ENCODE data around the gene C8G. TPM values are rescaled to one million over a fixed set of nuclear protein-coding genes. Genes with fewer than 3 reads are reported as not detected.

The C8G gene
- total RNA-seq, 1 experiment from 2014 or later, result 2.1 TPM

- TF ChIP-seq SP1 (IDR thresholded peaks at IDR 0.05; ENCODE audit: low read depth) (no peak), ZNF274 (IDR thresholded peaks at IDR 0.05; ENCODE audit: low read depth, low read length) (no peak)
These were observed at the start of gene C8G, which contains the start of gene FBXW5 (continued) for GRCh38 chr9:136944519-136945332.

- Histone ChIP-seq H2AFZ (ENCODE audit: low read depth, low read length, poor library complexity, severe bottlenecking) (no peak overlapping the region), H3K4me3 (replicated peaks in 1 of 2; ENCODE audit: low read depth in 1 of 2, low read length in 2 of 2) (no peak overlapping the region), H3K36me3 (ENCODE audit: control insufficient read depth in 1 of 2, insufficient read depth in 2 of 2, low read length in 2 of 2) (peaks cover 14 to 27% of the 10 kb centered on the region in 2 experiments; a peak in 3 of 4 replicates), H3K4me2 (ENCODE audit: low read length) (no peak overlapping the region), H3K27ac (ENCODE audit: low read depth, low read length) (no peak overlapping the region), H3K4me1 (ENCODE audit: control insufficient read depth in 1 of 2, insufficient read depth in 2 of 2, low read length in 2 of 2) (peaks cover 2 to 9% of the 10 kb centered on the region in 2 experiments; a peak in 3 of 4 replicates), H3K79me2 (ENCODE audit: insufficient read depth, low read length) (peaks cover 71% of the 10 kb centered on the region), H4K20me1 (ENCODE audit: insufficient read depth) (no peaks in the 10 kb centered on the region), H3K9me2 (ENCODE audit: insufficient read depth) (no peaks in the 10 kb centered on the region), H3K27me3 (ENCODE audit: insufficient read depth, low read length) (no peaks in the 10 kb centered on the region), H3K9me3 (ENCODE audit: control insufficient read depth in 1 of 2, insufficient read depth in 1 of 2, low read depth in 1 of 2, low read length in 2 of 2) (no peaks in the 10 kb centered on the region), H3K9ac (ENCODE audit: low read length) (no peak overlapping the region)
- DNase-seq (ENCODE audit: low read depth, low spot score) (no peak), ATAC-seq (no peak)
- CTCF ChIA-PET, result no interaction called here
- TF ChIP-seq CEBPB (IDR thresholded peaks at IDR 0.05; ENCODE audit: low read depth) (no peak), REST (IDR thresholded peaks at IDR 0.05; ENCODE audit: low read depth) (no peak), CBX3 (IDR thresholded peaks at IDR 0.05; ENCODE audit: low read depth) (no peak), EZH2 (IDR thresholded peaks at IDR 0.05) (no peak), ZNF274 (IDR thresholded peaks at IDR 0.05; ENCODE audit: low read depth, low read length) (no peak), SP1 (IDR thresholded peaks at IDR 0.05; ENCODE audit: low read depth) (no peak), SIN3A (IDR thresholded peaks at IDR 0.05; ENCODE audit: low read depth) (no peak), ZFX (IDR thresholded peaks at IDR 0.05) (no peak), SRF (IDR thresholded peaks at IDR 0.05; ENCODE audit: low read depth) (no peak), RAD21 (IDR thresholded peaks at IDR 0.05; ENCODE audit: low read depth) (no peak), EGR1 (IDR thresholded peaks at IDR 0.05; ENCODE audit: low read depth) (no peak), ATF3 (IDR thresholded peaks at IDR 0.05) (no peak)
- RAD21 ChIA-PET (ENCODE audit: low non-redundant PET in 1 of 2, low total read pairs in 2 of 2, uncharacterized antibody in 2 of 2, unreplicated experiment in 2 of 2), result no interaction called here
- intact Hi-C loops (cut with micrococcal nuclease), result no loop called here
- BruUV-seq (replicated peaks), result no TSS peak
- POLR2A ChIA-PET, result no interaction called here
These were observed 49.0 kb upstream of the C8G start for GRCh38 chr9:136896027-136896426.
